ENCODE data around the gene RAB11FIP3. TPM values are rescaled to one million over a fixed set of nuclear protein-coding genes. Genes with fewer than 3 reads are reported as not detected.
A peak's percentile ranks its signal among the peaks of the same experiment; 100 is the strongest.

RAB11FIP3 gene
- total and polyA plus RNA-seq, 2 of the 13 experiments (the other 11 are each of a cell fraction or from before 2014, with no cell fraction given): 34.3 to 57.6 TPM

- TF ChIP-seq PBX2 (CRISPR knock-in tag; IDR thresholded peaks at IDR 0.05) (no peak), ARID2 (CRISPR knock-in tag; IDR thresholded peaks at IDR 0.05; ENCODE audit: borderline replicate concordance) (no peak), ZKSCAN1 (IDR thresholded peaks at IDR 0.05; ENCODE audit: low read length) (no peak), NFE2 (CRISPR knock-in tag; IDR thresholded peaks at IDR 0.05) (no peak), CBX1 (IDR thresholded peaks at IDR 0.05; ENCODE audit: low read depth) (no peak), HNRNPL (IDR thresholded peaks at IDR 0.05; ENCODE audit: low read depth, low read length) (peak; percentile 93), ZNF121 (CRISPR knock-in tag; IDR thresholded peaks at IDR 0.05) (0 out of 2 replicates have a peak, but pooled peaks have one; percentile 43), GABPA (IDR thresholded peaks at IDR 0.05; ENCODE audit: low read depth, low read length) (no peak), GABPA (CRISPR knock-in tag; IDR thresholded peaks at IDR 0.05; ENCODE audit: low read depth) (no peak), ATRX (CRISPR knock-in tag; IDR thresholded peaks at IDR 0.05; ENCODE audit: borderline replicate concordance) (no peak), RNF2 (conservative IDR thresholded peaks at IDR 0.05; ENCODE audit: low read depth) (no peak), HOXA7 (CRISPR knock-in tag; IDR thresholded peaks at IDR 0.05) (no peak), ZFAT (CRISPR knock-in tag; conservative IDR thresholded peaks at IDR 0.05) (no peak), CBFB (CRISPR knock-in tag; IDR thresholded peaks at IDR 0.05) (no peak), RBAK (CRISPR knock-in tag; IDR thresholded peaks at IDR 0.05) (no peak), SP1 (IDR thresholded peaks at IDR 0.05) (no peak), SP1 (CRISPR knock-in tag; IDR thresholded peaks at IDR 0.05) (no peak; the same call in 1 of the 2 replicates), ZNF724P (CRISPR knock-in tag; IDR thresholded peaks at IDR 0.05; ENCODE audit: borderline replicate concordance) (peak; percentile 33; the same call in 1 of the 2 replicates), POLR2AphosphoS5 (IDR thresholded peaks at IDR 0.05; ENCODE audit: low read depth, low read length) (peak; percentile 53), MYC (CRISPR knock-in tag; IDR thresholded peaks at IDR 0.05; ENCODE audit: borderline replicate concordance) (peak; percentile 94), ZNF788 (CRISPR knock-in tag; IDR thresholded peaks at IDR 0.05; ENCODE audit: borderline replicate concordance) (peak; percentile 81; the same call in 1 of the 2 replicates), RCOR2 (CRISPR knock-in tag; IDR thresholded peaks at IDR 0.05) (no peak), SNAPC2 (CRISPR knock-in tag; IDR thresholded peaks at IDR 0.05) (no peak)
- TF ChIP-seq, protein P1, sequence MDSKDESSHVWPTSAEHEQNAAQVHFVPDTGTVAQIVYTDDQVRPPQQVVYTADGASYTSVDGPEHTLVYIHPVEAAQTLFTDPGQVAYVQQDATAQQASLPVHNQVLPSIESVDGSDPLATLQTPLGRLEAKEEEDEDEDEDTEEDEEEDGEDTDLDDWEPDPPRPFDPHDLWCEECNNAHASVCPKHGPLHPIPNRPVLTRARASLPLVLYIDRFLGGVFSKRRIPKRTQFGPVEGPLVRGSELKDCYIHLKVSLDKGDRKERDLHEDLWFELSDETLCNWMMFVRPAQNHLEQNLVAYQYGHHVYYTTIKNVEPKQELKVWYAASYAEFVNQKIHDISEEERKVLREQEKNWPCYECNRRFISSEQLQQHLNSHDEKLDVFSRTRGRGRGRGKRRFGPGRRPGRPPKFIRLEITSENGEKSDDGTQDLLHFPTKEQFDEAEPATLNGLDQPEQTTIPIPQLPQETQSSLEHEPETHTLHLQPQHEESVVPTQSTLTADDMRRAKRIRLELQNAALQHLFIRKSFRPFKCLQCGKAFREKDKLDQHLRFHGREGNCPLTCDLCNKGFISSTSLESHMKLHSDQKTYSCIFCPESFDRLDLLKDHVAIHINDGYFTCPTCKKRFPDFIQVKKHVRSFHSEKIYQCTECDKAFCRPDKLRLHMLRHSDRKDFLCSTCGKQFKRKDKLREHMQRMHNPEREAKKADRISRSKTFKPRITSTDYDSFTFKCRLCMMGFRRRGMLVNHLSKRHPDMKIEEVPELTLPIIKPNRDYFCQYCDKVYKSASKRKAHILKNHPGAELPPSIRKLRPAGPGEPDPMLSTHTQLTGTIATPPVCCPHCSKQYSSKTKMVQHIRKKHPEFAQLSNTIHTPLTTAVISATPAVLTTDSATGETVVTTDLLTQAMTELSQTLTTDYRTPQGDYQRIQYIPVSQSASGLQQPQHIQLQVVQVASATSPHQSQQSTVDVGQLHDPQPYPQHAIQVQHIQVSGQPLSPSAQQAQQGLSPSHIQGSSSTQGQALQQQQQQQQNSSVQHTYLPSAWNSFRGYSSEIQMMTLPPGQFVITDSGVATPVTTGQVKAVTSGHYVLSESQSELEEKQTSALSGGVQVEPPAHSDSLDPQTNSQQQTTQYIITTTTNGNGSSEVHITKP (CRISPR knock-in tag; IDR thresholded peaks at IDR 0.05; ENCODE audit: low read depth): no peak
- TF ChIP-seq, protein P2, sequence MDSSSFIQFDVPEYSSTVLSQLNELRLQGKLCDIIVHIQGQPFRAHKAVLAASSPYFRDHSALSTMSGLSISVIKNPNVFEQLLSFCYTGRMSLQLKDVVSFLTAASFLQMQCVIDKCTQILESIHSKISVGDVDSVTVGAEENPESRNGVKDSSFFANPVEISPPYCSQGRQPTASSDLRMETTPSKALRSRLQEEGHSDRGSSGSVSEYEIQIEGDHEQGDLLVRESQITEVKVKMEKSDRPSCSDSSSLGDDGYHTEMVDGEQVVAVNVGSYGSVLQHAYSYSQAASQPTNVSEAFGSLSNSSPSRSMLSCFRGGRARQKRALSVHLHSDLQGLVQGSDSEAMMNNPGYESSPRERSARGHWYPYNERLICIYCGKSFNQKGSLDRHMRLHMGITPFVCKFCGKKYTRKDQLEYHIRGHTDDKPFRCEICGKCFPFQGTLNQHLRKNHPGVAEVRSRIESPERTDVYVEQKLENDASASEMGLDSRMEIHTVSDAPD (CRISPR knock-in tag; IDR thresholded peaks at IDR 0.05): no peak
- TF ChIP-seq, protein P3, sequence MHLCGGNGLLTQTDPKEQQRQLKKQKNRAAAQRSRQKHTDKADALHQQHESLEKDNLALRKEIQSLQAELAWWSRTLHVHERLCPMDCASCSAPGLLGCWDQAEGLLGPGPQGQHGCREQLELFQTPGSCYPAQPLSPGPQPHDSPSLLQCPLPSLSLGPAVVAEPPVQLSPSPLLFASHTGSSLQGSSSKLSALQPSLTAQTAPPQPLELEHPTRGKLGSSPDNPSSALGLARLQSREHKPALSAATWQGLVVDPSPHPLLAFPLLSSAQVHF (CRISPR knock-in tag; IDR thresholded peaks at IDR 0.05): 0 out of 2 replicates have a peak, but pooled peaks have one; percentile 39
Observed at GRCh38 chr16:543301-544164, 118.1 kb downstream of the RAB11FIP3 start (continued).
